Mesodermal cell (in vitro differentiated cells): ENCODE results near the gene RGS3.

Experiments
- H3K27ac ChIP-seq: 2 replicates; pipeline ENCODE4 v1.7.0; 2013; ENCODE audit warnings: mild to moderate bottlenecking, low read depth, low read length, moderate library complexity; ENCODE audit not compliant: severe bottlenecking
- H3K36me3 ChIP-seq: 2 replicates; pipeline ENCODE4 v1.7.1; 2013; ENCODE audit warnings: mild to moderate bottlenecking, low read length, moderate library complexity; ENCODE audit not compliant: control insufficient read depth, insufficient read depth
- H3K4me1 ChIP-seq: one replicate; pipeline ENCODE4 v1.7.1; 2013; ENCODE audit warnings: mild to moderate bottlenecking, low read length; ENCODE audit not compliant: insufficient read depth, control insufficient read depth, poor library complexity, severe bottlenecking
- H3K4me3 ChIP-seq: 2 replicates; pipeline ENCODE4 v1.7.0; 2013; ENCODE audit warnings: low read length, control low read depth, mild to moderate bottlenecking; ENCODE audit not compliant: insufficient read depth, poor library complexity, severe bottlenecking; ENCODE audit errors: extremely low read depth
- H3K9me3 ChIP-seq: 2 replicates; pipeline ENCODE4 v1.7.1; 2013; ENCODE audit warnings: mild to moderate bottlenecking, low read length, moderate library complexity; ENCODE audit not compliant: control insufficient read depth
- WGBS, 2 experiments: methylation state at CpG; one replicate each; pipeline ENCODE4 v1.1.5; 2013; ENCODE audit warnings: missing lambda C conversion rate in 2 of 2; ENCODE audit not compliant: insufficient coverage in 2 of 2; 5-methylcytosine and 5-hydroxymethylcytosine counted together

Gene RGS3

GRCh38 chr9:113530022-113530635, 66.6 kb downstream of the RGS3 start:
- Histone ChIP-seq H3K27ac (no peak overlapping the region), H3K4me1 (peaks cover 20% of the 10 kb centered on the region), H3K4me3 (no peak overlapping the region), H3K9me3 (no peaks in the 10 kb centered on the region), H3K36me3 (no peaks in the 10 kb centered on the region)
- 96 to 100% methylated on average over 3 to 4 of the region's 4 CpGs for WGBS, 2 experiments

GRCh38 chr9:113530942-113531341, 67.4 kb downstream of the RGS3 start:
- Histone ChIP-seq H3K4me1 (peaks cover 22% of the 10 kb centered on the region), H3K4me3 (no peak overlapping the region), H3K27ac (no peak overlapping the region), H3K9me3 (no peaks in the 10 kb centered on the region), H3K36me3 (no peaks in the 10 kb centered on the region)
- WGBS, 2 experiments, result 89 to 91% methylated on average over 1 of the region's 1 CpG

- Histone ChIP-seq H3K9me3 (no peaks in the 10 kb centered on the region), H3K27ac (no peak overlapping the region), H3K36me3 (no peaks in the 10 kb centered on the region), H3K4me3 (no peak overlapping the region), H3K4me1 (peaks cover 34% of the 10 kb centered on the region)
- WGBS, 2 experiments, result 92 to 98% methylated on average over 7 of the region's 7 CpGs
Observed at GRCh38 chr9:113531919-113532808, 68.6 kb downstream of the RGS3 start.

- H3K27ac ChIP-seq, result no peak overlapping the region
- H3K4me3 ChIP-seq, result no peak overlapping the region
- H3K9me3 ChIP-seq, result no peaks in the 10 kb centered on the region
- WGBS, 2 experiments, result 88 to 100% methylated on average over 2 of the region's 3 CpGs
- H3K36me3 ChIP-seq, result no peaks in the 10 kb centered on the region
- H3K4me1 ChIP-seq, result peaks cover 37% of the 10 kb centered on the region
Observed at GRCh38 chr9:113532809-113533190, 69.3 kb downstream of the RGS3 start.

DNA sequence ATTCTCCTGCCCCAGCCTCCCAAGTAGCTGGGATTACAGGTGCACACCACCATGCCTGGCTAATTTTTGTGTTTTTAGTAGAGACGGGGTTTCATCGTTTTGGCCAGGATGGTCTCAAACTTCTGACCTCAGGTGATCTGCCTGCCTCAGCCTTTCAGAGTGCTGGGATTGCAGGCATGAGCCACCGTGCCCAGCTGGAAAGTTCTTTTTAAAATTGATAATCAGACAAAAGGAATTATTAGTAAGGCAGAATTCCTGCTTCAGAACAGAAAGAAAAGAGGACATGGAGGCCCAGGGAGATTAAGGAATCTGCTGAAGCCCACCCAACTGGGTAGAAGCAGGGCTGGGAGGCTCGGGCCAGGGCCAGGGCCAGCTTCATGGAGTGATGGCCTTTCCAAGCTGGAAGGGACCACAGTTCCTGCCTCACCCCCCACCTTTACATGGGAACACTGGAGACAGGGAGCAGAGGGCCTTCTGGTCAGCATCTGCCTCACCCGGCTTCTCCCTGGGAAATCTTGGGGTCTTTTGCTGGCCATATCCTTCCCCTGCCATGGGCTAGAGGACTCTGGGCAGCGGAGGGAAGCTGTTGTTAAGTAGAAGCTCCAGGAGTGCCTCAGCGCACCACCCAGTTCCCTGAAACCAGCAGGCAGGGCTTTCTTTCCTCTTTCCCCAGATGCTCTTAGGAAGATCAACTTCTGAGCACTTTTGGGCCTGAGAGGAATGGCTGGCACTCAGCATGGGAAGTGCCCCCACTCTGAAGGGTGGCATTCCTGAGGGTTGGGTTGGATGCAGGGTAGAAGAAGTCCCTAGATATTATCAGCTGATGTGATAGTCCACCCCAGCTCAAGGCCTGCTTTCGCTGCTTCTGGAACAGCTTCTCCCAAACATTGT, 70.1 kb downstream of the RGS3 start:
- peak overlapping the region; percentile 29 for H3K27ac ChIP-seq
- peaks cover 37% of the 10 kb centered on the region for H3K4me1 ChIP-seq
- H3K36me3 ChIP-seq, result no peaks in the 10 kb centered on the region
- WGBS, 2 experiments, result 94 to 98% methylated on average over 4 to 8 of the region's 8 CpGs
- H3K9me3 ChIP-seq, result no peaks in the 10 kb centered on the region
- H3K4me3 ChIP-seq, result no peak overlapping the region

- 96 to 98% methylated on average over 6 of the region's 6 CpGs for WGBS, 2 experiments
- Histone ChIP-seq H3K4me3 (no peak overlapping the region), H3K4me1 (peaks cover 25% of the 10 kb centered on the region), H3K36me3 (no peaks in the 10 kb centered on the region), H3K27ac (no peak overlapping the region), H3K9me3 (no peaks in the 10 kb centered on the region)
Observed at GRCh38 chr9:113535756-113536155, 72.2 kb downstream of the RGS3 start.

DNA sequence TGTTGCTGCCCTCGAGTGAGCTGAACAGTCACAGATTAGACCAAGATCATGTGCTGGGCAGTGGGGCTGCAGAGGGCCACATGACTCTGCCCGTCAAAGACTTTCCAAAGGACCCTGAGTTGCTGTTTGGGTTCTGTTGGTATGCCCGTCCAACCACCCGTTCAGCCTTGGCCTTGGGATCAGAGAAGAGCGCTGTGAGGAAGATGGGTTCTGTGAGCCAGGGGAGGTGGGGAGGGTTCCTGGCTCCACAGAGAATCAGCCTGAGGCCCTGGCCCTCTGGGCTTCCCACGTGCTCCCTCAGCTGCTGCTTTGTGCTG, 72.6 kb downstream of the RGS3 start:
- Histone ChIP-seq H3K27ac (no peak overlapping the region), H3K36me3 (no peaks in the 10 kb centered on the region), H3K9me3 (no peaks in the 10 kb centered on the region), H3K4me1 (peaks cover 29% of the 10 kb centered on the region), H3K4me3 (no peak overlapping the region)
- WGBS, 2 experiments, result 47 to 98% methylated on average over 2 to 4 of the region's 6 CpGs

DNA sequence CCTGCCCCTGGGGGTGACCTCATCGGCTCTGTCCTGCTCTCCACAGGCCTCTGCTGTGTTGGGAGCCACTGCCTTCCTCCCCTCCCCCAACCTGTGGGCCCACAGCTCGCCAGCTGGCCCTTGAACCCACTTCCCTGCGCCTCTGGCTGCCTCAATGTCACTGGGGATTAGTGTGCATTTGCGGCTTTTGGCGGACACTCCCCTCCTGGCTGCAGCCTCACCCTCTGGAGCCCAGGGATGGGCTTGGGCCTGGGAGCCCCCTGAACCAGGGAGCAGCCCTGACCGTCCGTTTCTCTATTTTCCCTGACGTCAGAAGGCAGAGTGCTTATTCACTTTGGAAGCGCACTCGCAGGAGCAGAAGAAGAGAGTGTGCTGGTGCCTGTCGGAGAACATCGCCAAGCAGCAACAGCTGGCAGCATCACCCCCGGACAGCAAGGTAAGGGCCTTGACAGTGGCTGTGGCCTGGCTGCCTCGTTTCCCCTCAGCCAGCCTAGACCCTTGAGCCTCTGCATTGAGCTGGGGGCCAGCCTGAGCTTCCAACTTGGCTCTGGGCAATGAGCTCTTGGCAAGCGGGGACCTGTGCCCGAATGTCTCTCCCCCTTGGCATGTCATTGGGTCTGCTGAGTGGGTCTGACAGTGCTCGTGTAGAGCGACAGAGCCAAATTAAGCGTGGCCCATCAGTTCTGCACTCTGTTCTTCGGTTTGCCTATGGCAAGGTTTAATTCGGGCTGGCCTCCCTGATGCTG, 73.1 kb downstream of the RGS3 start:
- Histone ChIP-seq H3K4me1 (peaks cover 29% of the 10 kb centered on the region), H3K36me3 (peaks cover 2% of the 10 kb centered on the region), H3K9me3 (no peaks in the 10 kb centered on the region), H3K4me3 (no peak overlapping the region), H3K27ac (peak overlapping the region; percentile 23)
- WGBS, 2 experiments, result 90 to 92% methylated on average over 20 of the region's 21 CpGs

GRCh38 chr9:113537229-113537810, 73.8 kb downstream of the RGS3 start:
- Histone ChIP-seq H3K36me3 (peaks cover 3% of the 10 kb centered on the region), H3K27ac (no peak overlapping the region), H3K9me3 (no peaks in the 10 kb centered on the region), H3K4me3 (no peak overlapping the region), H3K4me1 (peaks cover 29% of the 10 kb centered on the region)
- 98 to 100% methylated on average over 6 of the region's 7 CpGs for WGBS, 2 experiments

DNA sequence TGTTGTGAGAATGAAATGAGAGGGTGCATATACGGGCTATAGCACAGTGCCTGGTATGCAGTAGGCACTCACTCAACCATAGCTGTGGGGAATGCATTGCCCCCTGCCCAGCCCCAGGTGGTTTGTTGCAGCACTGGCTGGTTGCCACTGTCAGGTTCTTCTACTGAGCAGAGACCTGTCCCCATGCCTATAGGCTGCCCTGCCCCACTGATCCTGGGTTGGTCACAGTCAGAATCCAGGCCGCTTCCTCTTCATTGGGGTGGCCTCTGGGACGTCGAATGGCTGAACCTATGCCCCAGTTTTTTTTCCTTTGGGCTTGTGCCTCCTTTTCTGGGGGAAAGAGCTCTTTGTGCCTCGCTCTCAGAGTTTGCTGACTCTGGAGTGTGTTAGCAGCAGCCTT, 74.6 kb downstream of the RGS3 start:
- Histone ChIP-seq H3K36me3 (peaks cover 3% of the 10 kb centered on the region), H3K27ac (no peak overlapping the region), H3K4me1 (peaks cover 36% of the 10 kb centered on the region), H3K9me3 (no peaks in the 10 kb centered on the region), H3K4me3 (no peak overlapping the region)
- WGBS, 2 experiments, result 91 to 100% methylated on average over 3 to 4 of the region's 5 CpGs
